Type B pancreatic cell (in vitro differentiated cells): ENCODE results near the gene SNX22. TPM values are rescaled to one million over a fixed set of nuclear protein-coding genes. Genes with fewer than 3 reads are reported as not detected.
A peak's percentile ranks its signal among the peaks of the same experiment; 100 is the strongest.

Experiments used
- DNase-seq: peaks from one replicate; pipeline ENCODE4 v3.0.0; 2021; ENCODE audit warnings: mixed read lengths; ENCODE audit not compliant: unreplicated experiment; ENCODE audit errors: extremely low spot score
- H3K27ac Mint-ChIP-seq: 2 replicates; pipeline ENCODE4 v1.8.0; 2021; ENCODE audit warnings: mild to moderate bottlenecking, mixed read lengths
- H3K27me3 Mint-ChIP-seq: 2 replicates; pipeline ENCODE4 v1.8.0; 2021; ENCODE audit warnings: mixed read lengths
- H3K36me3 Mint-ChIP-seq: 2 replicates; pipeline ENCODE4 v1.8.0; 2021; ENCODE audit warnings: mixed read lengths
- H3K4me1 Mint-ChIP-seq: one replicate; pipeline ENCODE4 v1.8.0; 2021; ENCODE audit warnings: mixed read lengths; ENCODE audit not compliant: unreplicated experiment
- H3K4me3 Mint-ChIP-seq: 2 replicates; pipeline ENCODE4 v1.8.0; 2021; ENCODE audit warnings: mild to moderate bottlenecking, mixed read lengths
- H3K9me3 Mint-ChIP-seq: 2 replicates; pipeline ENCODE4 v1.8.0; 2021; ENCODE audit warnings: mixed read lengths
- total RNA-seq: library from RNA; stranded (reverse); gene quantifications from 2 replicates; pipeline ENCODE4 v1.2.1, GENCODE V29; 2021; ENCODE audit warnings: low replicate concordance
- TF ChIP-seq, protein P1 (sequence below): fragments of 200-600 bp; sonication (generic); conservative IDR thresholded peaks from 2 replicates; pipeline ENCODE4 v1.5.0; 2021; ENCODE audit warnings: antibody characterized with exemption, mild to moderate bottlenecking

SNX22 gene
- total RNA-seq, 1 donor from 2014 or later: 2.7 TPM

DNA sequence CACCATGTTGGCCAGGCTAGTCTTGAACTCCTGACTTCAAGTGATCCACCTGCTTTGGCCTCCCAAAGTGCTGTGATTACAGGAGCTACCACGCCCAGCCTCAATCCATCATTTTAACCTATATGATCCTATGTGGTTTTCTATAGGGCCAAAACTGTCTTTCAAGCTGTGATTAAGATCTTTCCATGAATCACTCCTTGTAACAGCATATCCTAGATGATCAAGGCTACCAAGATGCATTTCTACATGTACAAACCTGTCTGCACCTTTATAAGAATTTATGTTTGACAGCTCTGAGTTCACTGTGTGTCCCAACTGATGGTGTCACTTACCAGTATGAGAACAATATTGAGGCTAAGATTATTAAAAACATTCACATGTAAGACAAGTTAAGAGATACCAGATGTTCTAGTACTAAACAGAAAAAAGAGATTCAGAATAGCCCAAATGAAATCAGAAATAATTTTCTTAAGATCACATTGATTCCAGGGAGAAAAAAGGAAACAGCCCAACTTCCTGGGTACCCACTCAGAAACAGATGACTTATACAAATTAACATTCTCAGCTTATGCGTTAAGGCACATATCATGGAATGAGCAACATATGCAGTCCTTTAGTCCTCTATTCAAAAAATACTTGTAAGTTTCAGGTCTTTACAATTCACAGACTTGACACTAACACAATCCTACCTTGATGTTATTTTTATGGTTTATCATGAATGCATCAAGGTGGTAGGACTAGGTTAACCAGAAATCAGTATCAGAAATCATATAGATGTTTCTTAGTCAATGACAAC lies 36.1 kb downstream of the SNX22 start:
- peaks cover 20% of the 10 kb centered on the region for H3K4me1 Mint-ChIP-seq
- H3K27ac Mint-ChIP-seq: peak overlapping the region; percentile 23
- no peaks in the 10 kb centered on the region for H3K9me3 Mint-ChIP-seq
- no peak overlapping the region for H3K4me3 Mint-ChIP-seq
- no peaks in the 10 kb centered on the region for H3K27me3 Mint-ChIP-seq
- no peak for DNase-seq
- TF ChIP-seq, protein P1, sequence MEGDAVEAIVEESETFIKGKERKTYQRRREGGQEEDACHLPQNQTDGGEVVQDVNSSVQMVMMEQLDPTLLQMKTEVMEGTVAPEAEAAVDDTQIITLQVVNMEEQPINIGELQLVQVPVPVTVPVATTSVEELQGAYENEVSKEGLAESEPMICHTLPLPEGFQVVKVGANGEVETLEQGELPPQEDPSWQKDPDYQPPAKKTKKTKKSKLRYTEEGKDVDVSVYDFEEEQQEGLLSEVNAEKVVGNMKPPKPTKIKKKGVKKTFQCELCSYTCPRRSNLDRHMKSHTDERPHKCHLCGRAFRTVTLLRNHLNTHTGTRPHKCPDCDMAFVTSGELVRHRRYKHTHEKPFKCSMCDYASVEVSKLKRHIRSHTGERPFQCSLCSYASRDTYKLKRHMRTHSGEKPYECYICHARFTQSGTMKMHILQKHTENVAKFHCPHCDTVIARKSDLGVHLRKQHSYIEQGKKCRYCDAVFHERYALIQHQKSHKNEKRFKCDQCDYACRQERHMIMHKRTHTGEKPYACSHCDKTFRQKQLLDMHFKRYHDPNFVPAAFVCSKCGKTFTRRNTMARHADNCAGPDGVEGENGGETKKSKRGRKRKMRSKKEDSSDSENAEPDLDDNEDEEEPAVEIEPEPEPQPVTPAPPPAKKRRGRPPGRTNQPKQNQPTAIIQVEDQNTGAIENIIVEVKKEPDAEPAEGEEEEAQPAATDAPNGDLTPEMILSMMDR: no peak
- H3K36me3 Mint-ChIP-seq: peaks cover 9% of the 10 kb centered on the region

DNA sequence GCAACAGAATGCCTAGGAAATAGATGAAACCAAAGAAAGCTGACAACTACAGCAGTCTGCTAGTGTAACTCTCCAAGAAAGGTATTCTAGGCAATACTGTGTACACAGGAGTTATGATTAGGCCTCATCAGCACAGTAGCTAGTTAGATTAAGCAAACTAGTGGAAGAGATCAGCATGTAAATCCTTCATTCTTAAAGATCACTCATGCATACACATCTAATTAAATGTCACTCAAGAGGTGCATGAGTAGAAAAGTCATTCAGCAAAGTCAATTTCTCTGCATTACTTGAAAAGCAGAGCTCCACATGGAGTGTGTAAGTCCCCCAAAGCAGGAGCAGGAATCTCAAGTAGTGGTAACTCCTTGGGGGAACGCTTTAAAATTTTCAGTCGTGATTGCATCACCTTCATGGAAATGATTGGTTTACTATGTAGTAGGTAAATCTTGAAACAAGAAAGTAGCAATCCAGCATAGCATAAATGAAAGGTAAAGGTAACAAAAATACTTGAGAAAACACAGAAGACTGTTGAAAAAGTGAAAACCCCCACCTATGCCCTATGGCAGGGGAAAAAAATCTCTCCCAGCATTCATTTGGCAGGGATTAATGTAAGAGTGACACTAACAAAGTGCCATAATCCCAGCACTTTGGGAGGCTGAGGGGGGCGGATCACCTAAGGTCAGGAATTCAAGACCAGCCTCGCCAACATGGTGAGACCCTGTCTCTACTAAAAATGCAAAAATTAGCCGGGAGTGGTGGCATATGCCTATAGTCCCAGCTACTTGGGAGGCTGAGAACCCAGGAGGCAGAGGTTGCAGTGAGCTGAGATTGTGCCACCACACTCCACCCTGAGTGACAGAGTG lies 40.7 kb downstream of the SNX22 start:
- no peaks in the 10 kb centered on the region for H3K9me3 Mint-ChIP-seq
- H3K36me3 Mint-ChIP-seq: peaks cover 10% of the 10 kb centered on the region
- no peak overlapping the region for H3K4me3 Mint-ChIP-seq
- H3K27ac Mint-ChIP-seq: no peak overlapping the region
- peaks cover 14% of the 10 kb centered on the region for H3K4me1 Mint-ChIP-seq
- no peaks in the 10 kb centered on the region for H3K27me3 Mint-ChIP-seq
- TF ChIP-seq, protein P1: no peak
- DNase-seq: no peak

DNA sequence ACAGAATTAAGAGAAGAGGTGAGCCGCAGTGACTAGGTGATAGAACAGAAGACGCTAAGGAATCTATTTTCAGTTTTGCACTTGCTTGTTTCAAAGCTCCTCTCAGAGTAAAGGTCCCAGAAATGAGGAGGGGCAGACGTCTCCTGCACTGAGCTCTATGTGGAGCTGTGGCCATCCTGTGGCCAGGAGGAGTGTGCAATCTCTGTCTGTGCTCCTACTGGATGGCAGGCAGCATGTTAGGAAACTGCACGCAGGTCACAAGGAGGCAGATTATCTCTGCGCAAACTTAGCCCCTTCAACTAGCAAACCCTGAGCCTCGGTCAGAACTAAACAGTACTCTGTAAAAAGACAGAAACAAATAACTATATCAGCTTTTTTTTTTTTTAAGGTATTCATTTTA lies 42.4 kb downstream of the SNX22 start:
- Mint-ChIP-seq H3K4me3 (no peak overlapping the region), H3K27ac (no peak overlapping the region), H3K27me3 (no peaks in the 10 kb centered on the region), H3K9me3 (no peaks in the 10 kb centered on the region), H3K4me1 (peaks cover 8% of the 10 kb centered on the region), H3K36me3 (peaks cover 10% of the 10 kb centered on the region)
- TF ChIP-seq, protein P1: no peak
- DNase-seq: no peak

DNA sequence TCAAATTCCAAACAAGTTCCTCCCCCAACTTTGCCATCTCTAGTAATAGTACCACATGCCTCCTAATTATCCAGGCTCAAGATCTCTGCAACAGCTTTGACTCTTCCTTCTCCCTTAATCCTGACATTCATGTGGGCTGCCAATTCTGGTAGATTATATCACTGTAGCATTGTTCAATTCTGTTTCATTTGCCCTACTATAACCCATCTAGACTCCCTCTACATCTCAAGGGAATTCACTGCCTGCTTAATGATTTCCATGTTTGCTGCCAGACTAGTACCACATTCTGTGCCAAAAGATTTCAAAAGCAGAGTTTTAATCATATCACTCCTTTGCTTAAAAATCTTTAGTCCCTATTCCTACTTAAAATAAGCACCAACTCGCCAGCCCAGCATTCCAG lies 45.9 kb downstream of the SNX22 start:
- DNase-seq: no peak
- TF ChIP-seq, protein P1: no peak
- no peaks in the 10 kb centered on the region for H3K9me3 Mint-ChIP-seq
- no peak overlapping the region for H3K27ac Mint-ChIP-seq
- peaks cover 8% of the 10 kb centered on the region for H3K4me1 Mint-ChIP-seq
- H3K27me3 Mint-ChIP-seq: no peaks in the 10 kb centered on the region
- no peak overlapping the region for H3K4me3 Mint-ChIP-seq
- peaks cover 15% of the 10 kb centered on the region for H3K36me3 Mint-ChIP-seq

DNA sequence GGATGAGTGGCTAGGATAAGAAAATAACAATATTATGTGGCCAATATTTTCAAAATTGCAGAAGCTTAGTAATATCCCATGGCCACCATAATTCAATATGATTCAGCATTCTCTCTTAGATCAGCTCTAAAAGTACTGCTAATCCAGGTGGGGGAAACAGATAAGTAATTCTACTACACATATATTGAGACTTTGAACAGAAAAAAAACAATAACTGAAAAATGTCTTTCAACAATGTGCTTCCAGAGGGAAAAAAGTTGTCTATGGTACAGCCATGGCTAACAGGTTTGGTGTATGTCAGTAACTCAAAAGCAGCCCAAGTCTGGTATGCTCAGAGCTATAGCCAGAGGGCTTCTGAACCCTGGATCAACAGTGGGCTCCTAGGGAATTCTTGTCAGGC lies 53.7 kb downstream of the SNX22 start:
- Mint-ChIP-seq H3K4me1 (no peaks in the 10 kb centered on the region), H3K36me3 (peaks cover 11% of the 10 kb centered on the region), H3K9me3 (no peaks in the 10 kb centered on the region), H3K27me3 (no peaks in the 10 kb centered on the region), H3K27ac (no peak overlapping the region), H3K4me3 (no peak overlapping the region)
- no peak for DNase-seq
- TF ChIP-seq, protein P1: no peak

Other genes with a start within 250 kb of the SNX22 start
- 3.4 and 5.0 TPM in 2 replicates for gene DAPK2, start 105.2 kb upstream of the SNX22 start, total RNA-seq
- 59.8 and 69.7 TPM in 2 replicates for gene CIAO2A, start 57.9 kb upstream of the SNX22 start, total RNA-seq
- gene SNX1, start 55.7 kb upstream of the SNX22 start, total RNA-seq: 111 and 124 TPM in 2 replicates
- gene PPIB, start 11.3 kb downstream of the SNX22 start, total RNA-seq: 551 and 606 TPM in 2 replicates
- 19.9 and 31.8 TPM in 2 replicates for gene CSNK1G1, start 204.4 kb downstream of the SNX22 start, total RNA-seq
- gene PCLAF, start 229.7 kb downstream of the SNX22 start, total RNA-seq: 17.0 and 45.9 TPM in 2 replicates
- gene TRIP4, start 236.1 kb downstream of the SNX22 start, total RNA-seq: 21.1 and 22.4 TPM in 2 replicates